CD4-positive, alpha-beta T cell treated with Interleukin-12 subunit alpha and Interleukin-12 subunit beta, for 1 hour (primary cell): ENCODE measurements around the gene CNOT2.

Source experiments
- DNase-seq: peaks from one replicate; pipeline ENCODE4 v3.0.0-alpha.2; 2020

Gene CNOT2

DNA sequence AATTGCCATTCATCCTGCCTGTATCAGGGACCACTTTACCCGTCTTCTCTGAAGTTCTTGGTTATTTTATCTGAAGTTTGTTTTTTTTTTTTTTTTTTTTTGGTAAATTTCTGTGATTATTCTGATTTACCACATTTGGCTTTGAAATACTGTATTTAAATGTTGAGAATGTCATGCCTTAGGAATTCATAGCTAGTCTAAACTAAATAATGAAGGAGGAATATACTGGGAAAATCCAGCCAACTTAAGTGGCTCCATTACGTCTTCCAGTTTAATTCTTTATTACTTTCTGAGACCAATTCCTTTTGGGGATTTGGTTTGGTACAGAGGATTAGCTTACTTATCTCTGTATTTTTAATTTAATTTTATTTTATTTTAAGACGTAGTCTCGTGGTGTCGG lies 62.6 kb downstream of the CNOT2 start:
- DNase-seq, result no peak

DNA sequence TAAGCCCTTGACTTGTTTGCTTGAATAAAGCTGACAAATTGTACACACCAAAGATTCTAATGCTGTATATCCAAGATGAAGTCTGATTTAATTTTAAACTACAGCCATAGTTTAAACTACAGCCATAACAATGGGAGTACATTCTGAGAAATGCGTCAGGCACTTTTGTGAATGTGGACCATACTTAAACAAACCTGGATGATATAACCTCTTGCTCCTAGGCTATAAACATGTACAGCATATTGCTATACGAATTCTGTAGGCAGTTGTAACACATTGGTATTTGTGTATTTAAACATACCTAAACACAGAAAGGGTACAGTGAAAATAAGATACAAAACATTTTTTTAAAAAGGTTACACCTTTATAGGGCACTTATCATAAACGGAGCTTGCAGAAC lies 63.4 kb downstream of the CNOT2 start:
- no peak for DNase-seq

DNA sequence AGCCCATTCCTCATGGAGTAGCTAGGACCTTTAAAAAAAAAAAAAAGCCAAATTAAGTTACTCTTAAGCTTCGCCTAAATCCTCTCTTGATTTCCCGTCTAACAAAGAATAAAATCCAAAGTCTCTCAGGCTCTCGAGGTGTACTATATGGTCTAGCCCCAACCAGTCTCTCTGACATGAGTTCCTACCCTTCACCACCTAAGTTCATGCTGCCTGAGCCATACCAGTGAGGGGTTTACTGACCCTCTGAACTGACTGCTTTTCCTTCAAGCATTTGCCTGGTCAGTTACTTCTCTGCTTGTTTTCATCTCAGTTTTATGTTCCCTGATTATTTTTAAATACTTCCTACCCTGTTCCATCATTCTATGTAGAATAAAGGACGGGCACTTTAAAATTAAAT lies 64.6 kb downstream of the CNOT2 start:
- DNase-seq, result no peak

DNA sequence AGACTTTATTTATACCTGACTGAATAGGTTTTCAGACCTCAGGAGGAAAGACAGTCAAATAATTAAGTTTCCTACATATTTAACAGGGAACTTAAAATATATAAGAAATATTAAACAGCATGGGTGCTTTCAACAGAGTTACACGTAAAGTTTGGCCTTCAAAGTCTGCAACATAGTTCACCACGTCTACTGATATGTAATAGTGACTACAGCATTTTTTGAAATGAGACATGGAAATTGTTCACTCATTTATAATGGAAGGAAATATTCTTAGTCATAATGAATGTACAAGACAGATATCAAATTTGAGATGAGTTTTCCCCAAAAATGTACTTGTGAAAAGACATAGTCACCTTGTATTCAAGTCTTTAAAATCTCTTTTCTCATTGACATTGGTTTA lies 66.1 kb downstream of the CNOT2 start:
- DNase-seq, result no peak

DNA sequence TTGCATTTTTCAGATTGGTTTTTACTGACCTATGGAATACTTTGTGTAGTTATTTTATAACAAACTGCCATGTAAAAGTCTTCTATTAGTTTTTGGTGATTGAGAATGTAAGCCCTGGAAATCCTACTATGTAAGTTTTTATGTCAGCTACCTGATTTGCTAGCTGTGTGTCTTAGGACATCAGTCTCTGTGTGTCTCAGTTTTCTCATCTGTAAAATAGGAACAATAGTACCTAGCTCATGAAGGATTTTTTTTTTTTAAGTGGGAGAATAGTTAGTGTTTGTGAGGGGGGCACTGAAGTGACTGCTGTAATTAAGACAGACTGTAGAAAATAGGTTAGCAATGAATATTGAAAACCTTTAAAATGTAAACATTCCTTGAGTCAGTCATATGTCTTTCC lies 70.9 kb downstream of the CNOT2 start:
- no peak for DNase-seq

DNA sequence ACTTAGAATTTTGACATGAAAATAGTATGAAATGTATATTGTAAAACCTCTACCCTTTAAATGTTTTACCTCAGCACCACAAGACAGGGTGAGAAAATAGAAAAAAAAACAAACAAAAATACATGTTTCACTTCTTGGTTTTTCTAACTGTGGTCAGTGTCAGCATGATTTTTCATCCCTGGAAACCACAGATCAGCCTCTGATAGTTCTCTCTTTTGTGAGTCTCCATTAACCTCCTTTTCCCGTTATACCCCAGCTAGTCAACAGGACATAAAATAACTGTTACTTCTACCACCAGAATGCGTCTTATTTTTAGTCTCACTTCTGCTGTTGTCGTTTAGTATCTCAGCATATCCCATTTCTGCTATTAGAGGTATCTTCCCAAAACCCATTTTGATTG lies 74.5 kb downstream of the CNOT2 start:
- DNase-seq, result no peak

DNA sequence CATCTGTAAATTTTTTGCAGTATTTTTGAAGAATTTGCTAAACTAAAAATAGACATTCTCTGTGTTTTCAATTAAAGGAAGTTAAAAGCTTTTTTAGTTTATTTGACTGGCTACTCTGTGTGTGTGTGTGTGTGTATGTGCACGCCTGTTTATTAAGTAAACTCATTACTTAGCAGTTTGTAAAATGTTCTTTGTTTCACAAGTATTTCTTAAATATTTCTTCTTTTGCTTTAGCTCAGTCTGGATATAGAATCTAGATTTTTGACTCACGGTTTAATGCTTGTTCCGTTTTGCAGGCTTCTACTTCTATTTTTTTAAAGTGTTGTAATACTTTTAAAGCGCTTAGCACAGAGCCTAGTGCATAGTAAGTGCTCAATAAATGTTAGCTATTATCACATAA lies 76.4 kb downstream of the CNOT2 start:
- no peak for DNase-seq

DNA sequence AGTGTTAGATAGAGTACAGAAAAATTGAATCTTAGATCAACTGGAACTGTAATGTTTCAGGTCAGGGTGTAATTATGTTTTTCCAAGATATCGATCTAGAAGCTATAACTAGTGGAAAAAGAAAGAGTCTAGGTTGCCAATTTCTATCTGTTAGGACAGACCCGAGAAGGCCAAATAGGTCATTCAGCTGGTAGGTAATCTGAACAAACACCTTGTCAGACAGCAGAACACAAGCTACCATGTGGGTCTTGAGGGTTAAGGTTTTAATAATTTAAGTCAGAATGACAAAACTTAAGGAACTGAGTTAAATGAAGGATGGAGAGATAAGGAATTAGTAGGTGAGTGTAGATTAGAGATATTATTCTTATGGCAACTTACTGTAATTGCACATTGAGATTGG lies 78.0 kb downstream of the CNOT2 start:
- DNase-seq, result no peak

DNA sequence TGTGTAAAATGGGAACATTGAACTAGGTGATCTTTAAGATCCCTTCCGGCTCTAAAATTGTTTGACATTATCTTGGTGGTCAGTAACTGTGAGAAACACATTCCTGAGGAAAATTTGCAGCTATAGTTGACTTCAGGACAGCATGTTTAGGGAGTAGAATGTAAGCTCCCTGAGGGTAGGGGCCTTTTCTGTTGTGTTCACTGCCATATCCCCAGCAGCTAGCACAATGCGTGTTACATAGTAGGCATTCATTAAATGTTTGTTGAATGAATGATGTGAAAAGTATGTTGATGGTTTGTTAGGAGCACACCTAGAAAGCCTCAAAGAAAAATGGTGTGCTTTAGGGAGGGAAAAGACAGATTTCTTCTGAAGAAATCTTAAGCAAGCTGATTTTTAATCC lies 84.3 kb downstream of the CNOT2 start:
- no peak for DNase-seq

DNA sequence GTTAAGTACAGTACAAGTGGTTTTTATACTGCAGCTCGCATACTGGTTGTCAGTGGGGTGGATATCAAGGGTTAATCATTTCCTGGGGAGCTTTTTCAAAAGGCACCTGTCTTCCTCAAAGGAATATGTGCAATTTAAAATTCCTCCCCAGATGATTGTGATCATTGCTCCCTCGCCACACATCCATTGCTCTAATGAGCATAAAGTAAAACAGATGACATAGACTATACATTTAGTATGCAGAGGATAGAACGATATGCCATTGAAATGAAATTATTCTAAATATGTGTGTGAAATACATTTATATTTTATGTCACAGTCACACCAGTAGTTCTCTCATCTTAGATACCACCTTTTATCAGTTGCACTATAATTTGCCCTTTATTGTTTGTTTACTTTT lies 86.5 kb downstream of the CNOT2 start:
- no peak for DNase-seq

DNA sequence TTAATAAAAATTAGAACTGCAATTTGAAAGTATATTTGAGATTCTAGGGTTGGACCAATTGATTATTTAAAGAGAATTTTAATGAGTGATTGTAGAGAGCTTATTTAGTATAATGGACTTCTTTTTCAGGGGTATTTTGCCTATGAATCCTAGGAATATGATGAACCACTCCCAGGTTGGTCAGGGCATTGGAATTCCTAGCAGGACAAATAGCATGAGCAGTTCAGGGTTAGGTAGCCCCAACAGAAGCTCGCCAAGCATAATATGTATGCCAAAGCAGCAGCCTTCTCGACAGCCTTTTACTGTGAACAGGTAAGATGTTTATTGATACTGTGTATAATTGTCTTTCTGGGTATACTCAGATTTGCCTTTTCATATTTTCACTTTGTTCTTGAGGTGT lies 86.9 kb downstream of the CNOT2 start:
- DNase-seq, result no peak

DNA sequence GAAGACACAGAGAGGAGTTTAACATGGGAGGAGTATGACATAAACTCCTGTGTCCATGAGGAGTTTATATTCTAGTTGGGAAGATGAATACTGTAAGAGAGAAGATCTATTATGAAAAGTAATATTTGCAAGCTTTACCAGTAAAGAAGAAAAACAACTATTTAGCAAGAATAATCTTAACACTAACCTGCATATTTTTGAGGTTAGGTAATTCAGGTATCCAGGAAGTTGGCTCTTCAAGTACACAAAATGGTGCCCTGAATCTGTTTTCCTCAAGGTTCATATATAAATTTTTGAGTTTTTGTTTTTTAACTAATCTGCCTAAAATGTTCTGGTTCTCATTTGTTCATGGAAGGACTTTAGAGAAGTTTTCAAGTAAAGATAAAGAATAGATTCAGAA lies 89.0 kb downstream of the CNOT2 start:
- DNase-seq, result no peak

DNA sequence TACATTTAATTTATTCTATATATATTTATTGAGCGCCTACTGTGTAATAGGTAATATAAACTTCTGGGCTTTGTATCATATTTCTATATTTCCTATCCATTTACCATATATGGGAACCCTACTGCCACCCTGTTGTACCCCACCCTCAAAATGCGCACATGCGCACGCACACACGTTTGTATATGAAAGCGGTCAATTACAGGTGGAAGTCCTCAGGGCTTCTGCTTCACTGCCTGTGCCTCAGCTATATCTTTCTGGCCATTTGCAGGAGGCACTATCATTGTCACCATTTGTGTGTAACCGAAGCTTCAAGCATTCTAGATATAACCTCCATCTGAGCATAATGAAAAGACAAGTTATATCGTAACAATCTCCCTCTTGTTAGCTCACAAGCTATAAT lies 91.5 kb downstream of the CNOT2 start:
- DNase-seq, result no peak

DNA sequence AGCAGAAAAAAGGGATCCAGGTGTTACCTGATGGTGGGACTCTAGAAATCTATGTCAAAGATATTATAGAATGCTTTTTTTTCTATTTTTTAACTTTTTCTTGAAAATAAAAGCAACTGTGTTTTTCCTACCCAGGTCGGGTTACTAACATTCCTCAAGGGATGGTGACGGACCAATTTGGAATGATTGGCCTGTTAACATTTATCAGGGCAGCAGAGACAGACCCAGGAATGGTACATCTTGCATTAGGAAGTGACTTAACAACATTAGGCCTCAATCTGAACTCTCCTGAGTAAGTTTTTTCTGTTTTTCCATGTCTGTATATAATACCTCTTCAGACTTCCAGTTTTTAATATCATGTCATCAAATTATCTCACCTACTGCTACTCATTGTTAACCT lies 95.3 kb downstream of the CNOT2 start:
- DNase-seq, result no peak

DNA sequence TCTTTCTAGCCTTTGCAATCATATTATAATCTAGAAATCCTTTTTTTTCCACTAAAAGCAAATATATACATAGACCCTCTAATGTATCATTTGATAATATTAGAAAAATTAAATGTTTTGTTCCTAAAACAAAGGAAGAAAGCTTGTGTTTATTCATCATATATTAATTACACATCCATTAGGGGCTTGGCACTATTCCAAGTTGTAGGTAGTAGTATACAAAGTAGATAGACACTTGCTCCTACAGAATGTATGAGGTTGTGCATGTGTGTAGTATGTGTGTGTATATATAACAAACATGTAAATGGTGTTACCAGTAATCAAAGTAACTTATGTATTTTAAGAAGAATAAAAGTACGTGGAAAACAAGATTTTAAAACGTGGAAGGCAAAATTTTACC lies 107.8 kb downstream of the CNOT2 start:
- DNase-seq, result no peak

DNA sequence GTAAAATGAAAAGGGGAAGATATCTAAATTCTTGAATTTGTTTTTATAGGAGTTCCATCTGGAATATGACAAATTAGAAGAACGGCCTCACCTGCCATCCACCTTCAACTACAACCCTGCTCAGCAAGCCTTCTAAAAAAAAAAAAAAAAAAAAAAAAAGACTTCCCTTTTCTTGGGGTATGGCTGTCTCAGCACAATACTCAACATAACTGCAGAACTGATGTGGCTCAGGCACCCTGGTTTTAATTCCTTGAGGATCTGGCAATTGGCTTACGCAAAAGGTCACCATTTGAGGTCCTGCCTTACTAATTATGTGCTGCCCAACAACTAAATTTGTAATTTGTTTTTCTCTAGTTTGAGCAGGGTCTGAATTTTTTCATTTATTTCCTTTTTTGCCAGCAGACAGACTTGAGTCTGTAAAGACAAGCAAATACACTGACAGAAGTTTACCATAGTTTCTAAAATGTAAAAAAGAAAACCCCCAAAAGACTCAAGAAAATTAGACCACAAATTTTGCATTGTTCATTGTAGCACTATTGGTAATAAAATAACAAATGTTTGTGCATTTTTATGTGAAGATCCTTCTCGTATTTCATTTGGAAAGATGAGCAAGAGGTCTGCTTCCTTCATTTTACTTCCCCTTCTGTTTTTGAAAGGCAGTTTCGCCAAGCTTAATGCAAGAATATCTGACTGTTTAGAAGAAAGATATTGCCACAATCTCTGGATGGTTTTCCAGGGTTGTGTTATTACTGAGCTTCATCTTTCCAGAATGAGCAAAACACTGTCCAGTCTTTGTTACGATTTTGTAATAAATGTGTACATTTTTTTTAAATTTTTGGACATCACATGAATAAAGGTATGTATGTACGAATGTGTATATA lies 110.8 kb downstream of the CNOT2 start:
- no peak for DNase-seq

DNA sequence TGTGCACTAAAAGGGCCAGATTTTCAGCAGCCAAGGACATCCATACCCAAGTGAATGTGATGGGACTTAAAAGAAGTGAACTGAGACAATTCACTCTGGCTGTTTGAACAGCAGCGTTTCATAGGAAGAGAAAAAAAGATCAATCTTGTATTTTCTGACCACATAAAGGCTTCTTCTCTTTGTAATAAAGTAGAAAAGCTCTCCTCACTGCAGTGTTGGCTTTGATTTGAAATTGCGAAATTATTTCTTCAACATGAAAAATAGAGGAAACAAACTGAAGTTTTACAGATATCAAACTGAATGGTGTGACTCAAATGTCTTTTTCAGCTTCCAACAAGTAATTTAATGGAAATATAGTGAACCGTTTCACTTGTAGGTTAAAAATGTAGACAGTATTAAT lies 111.6 kb downstream of the CNOT2 start:
- DNase-seq, result no peak

DNA sequence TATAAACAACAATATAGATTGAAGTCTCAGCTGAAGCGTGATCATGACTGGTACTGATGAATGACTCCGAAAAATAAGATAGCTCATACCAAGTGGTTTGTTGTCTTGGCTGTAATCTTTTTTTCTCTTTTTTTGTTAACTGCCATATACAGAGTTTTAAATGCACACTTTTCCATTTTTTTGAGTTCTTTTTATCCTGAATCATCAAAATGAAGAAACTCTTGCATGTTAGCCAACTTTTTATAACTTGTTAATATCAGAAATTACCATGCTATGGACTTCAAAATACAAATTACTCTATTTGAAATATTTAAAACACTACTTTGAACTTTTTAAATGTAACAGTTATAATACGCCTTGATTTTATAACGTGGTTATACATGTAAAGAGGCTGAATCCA lies 112.7 kb downstream of the CNOT2 start:
- no peak for DNase-seq

DNA sequence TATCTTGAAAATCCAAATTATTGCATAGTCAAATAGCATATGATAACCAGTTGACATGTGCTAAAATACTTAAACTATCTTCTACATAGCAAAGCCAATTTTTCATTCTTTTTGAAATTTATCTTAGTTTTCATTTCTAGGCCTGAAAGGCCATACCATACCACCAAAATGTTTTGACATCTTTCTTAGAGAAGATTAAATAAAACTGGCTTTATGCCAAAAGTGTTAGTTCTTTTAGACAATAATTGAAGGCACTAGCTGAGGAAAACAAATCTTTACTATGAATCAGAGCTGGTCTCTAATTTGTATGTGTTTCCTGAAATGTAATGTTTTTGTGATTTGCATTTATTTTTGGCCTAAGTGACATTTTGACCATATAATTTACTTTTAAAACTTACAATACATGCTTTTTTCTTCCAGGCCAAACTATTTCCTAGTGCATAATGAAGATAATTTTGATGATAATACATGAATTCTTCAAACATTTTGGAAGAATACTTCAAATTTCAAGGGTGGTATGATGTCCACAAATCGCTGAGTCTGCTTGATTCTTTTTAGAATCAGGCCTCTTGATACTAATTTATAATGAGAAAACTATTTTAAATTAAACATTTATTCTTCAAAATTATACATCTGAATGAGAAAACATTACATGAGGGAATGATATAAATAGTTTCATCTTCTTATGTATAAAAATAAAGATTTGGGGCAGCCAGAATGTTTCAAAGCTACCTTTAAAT lies 116.4 kb downstream of the CNOT2 start:
- no peak for DNase-seq

DNA sequence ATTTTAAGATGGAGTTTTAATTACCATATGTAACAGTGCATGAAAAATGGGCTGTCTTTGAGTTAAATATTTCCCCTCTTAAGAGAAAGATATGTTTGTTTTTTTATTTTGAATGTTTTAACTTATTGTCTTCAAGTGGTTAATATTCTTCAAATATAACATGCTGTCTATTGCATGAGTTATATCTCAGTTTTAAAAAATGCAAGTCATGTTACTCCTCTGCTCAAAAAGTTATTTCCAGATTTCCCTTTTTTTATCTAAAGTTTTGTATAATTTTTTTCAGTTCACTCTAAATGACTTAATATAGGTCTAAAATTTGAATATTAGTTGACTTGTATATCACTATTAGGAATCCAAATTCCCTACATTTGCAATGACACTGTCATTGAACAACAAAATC lies 117.0 kb downstream of the CNOT2 start:
- no peak for DNase-seq

DNA sequence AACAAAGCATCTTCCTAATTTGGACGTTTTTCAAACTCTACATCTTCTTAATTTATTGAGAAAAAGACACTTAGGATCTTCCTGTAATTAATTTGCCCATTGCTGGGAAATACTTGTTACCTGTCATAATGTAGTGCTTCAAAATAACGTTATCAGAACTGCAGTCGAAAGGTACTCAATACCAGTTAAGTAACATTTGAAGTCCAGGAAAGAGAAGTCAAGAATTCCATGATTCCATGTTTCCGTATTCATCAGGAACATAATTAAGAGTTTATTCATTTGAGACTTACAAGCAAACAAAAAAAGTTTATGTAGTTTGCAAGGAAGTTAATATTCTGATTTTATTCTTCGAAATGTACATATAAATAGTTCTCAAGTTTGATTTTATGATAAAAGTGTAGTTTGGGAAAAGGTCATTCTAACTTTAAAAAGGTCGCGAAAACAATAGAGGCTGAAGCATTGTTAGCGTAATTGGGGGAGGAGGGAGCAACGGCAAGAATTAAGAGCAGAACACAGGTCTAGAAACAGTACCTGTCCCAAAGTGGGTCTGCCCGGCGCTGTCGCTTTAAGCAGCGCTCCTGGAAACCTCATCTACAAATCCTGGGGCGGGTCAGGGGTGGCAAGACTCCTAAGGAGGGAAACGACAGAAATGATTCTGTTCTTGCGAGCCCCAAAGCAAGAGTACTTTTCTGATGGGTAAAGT lies 121.6 kb downstream of the CNOT2 start:
- DNase-seq, result no peak

DNA sequence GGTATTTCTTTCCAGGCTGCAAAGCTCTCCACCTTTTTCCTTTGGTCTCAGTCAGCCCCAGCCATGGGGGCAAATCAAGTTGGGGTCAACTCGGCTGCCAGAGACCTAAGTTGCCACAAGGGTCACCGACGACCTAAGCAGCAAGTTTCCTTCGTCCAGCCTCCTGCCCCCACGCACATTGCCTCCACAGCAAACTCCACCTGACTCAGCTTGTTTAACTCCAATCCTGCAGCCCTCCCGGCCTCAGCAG lies 122.1 kb downstream of the CNOT2 start:
- no peak for DNase-seq

DNA sequence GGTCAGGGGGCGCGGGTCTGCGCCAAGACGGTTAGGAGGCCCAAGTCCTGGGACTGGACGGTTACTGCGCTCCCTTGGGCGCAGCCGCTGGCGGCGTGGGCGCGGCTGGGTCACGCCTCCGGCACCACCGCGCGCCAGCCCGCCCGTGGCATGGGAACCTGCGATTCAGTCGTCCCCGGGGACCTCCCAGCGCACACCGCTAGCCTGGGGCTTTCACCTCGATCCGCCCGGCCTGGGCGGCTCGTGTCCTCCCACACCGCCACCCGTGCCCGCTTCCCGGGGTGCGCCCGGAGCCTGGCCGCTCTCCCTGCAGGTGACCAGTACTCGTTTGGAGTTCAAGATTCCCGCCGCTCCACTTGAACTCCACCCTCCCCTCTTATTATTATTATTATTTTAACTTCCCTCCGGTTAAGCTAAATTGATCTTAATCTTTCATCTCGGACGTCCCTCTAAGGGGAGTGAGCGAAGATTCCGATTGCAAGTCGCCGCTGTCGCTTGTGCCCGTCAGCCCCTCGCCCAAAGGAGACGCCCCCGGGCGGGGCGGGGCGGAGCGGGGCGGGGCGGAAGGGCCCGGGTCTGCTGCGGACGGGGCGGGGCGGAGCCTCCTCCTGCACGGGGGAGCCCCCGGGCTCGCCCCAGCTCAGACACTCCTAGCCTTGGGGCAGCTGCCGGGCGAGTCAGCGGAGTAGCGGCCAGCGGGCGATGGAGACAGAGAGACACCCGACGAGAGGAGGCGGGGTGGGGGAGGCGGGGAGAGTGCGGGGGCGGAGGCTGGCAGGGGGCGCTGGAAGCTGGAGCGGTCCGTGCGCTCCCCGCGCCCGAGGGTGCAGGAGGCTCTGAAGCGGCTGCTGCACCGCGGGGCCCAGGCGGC lies 122.7 kb downstream of the CNOT2 start, which contains the start of gene KCNMB4:
TSS of gene KCNMB4 (plus strand) at position 643 of the 871 bp plus-strand sequence. CDS start 445 bp downstream, outside the sequence.
- peak; percentile 73 for DNase-seq
